NCI-H748 treated with DMSO at 0.1 percent for 48 hours (cell line): ENCODE measurements around the gene TOR4A.

Experiments
- DNase-seq: peaks from one replicate; lab custom pipeline; 2025; lab: John Stamatoyannopoulos, UW

The TOR4A gene

GRCh38 chr9:137271696-137272076, 5.8 kb upstream of the TOR4A start:
- no peak for DNase-seq

- no peak for DNase-seq
These were observed 5.1 kb upstream of the TOR4A start for GRCh38 chr9:137272241-137273094.

- DNase-seq: no peak
These were observed 4.4 kb upstream of the TOR4A start for GRCh38 chr9:137273095-137273490.

- no peak for DNase-seq
These were observed 3.8 kb upstream of the TOR4A start for GRCh38 chr9:137273611-137274320.

GRCh38 chr9:137275203-137275587, 2.3 kb upstream of the TOR4A start:
- DNase-seq: no peak

- no peak for DNase-seq
These were observed 1.7 kb upstream of the TOR4A start for GRCh38 chr9:137275588-137276472.

GRCh38 chr9:137276473-137277328, 825 bp upstream of the TOR4A start:
- no peak for DNase-seq

- DNase-seq: no peak
These were observed 655 bp downstream of the TOR4A start for GRCh38 chr9:137278061-137278701.

- no peak for DNase-seq
These were observed 1.5 kb downstream of the TOR4A start for GRCh38 chr9:137278721-137279711.

GRCh38 chr9:137279741-137280473, 2.4 kb downstream of the TOR4A start:
- no peak for DNase-seq

GRCh38 chr9:137280474-137281344, 3.2 kb downstream of the TOR4A start:
- no peak for DNase-seq

- no peak for DNase-seq
These were observed 4.0 kb downstream of the TOR4A start for GRCh38 chr9:137281345-137282116.

GRCh38 chr9:137286975-137287383, 9.5 kb downstream of the TOR4A start:
- peak; percentile 27 for DNase-seq

GRCh38 chr9:137293094-137293481, 15.6 kb downstream of the TOR4A start:
- DNase-seq: no peak

- DNase-seq: no peak
These were observed 16.1 kb downstream of the TOR4A start for GRCh38 chr9:137293482-137294090.

GRCh38 chr9:137294091-137294680, 16.7 kb downstream of the TOR4A start:
- peak; percentile 55 for DNase-seq
